ENCODE measurements around the gene MAPK1IP1L. TPM values are rescaled to one million over a fixed set of nuclear protein-coding genes. Genes with fewer than 3 reads are reported as not detected.

Gene MAPK1IP1L
- total and polyA plus RNA-seq, 2 of the 8 experiments (the other 6 are each of a cell fraction or from before 2014, with no cell fraction given): 111 to 228 TPM

DNA sequence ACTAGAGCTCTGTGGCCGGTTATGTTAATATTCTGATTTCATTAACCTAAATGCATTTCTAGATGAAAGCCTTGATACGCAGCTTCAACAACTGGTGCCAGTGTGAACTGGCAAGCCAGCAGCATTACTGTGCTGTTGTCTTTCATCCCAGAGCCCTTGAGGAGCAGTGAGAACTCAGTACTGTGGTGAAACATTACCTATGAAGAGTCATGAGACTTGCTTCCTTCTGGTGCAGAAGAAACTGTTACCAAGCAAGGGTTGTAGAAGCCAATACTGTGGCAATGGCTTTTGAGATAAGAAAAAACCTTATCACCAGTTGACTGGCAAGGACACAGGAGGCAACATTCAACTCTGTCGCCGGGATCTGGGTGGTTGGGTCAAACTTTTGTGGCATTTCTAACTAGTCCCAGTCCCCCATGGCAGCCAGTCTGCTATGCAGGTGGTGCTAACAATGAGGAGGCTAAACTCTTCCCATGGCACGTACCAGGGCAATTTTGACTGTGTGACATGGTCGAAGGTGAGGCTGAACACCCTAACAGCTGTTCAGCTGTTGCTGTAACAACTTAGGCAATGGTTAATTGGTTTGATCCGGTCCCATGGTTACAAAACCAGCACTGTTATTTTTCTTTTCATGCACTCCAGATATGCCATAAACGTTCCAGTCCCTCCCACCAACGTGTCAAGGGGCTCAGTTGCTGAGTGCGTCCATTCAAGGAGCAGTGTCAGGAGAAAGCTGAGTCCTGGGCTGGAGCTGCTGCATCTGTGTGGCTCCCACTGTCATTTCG is 65.0 kb downstream of the MAPK1IP1L start:
- CTCF ChIA-PET (ENCODE audit: partially characterized antibody): interaction anchor here (0.6 to 3.8 kb wide), 4 partner anchors 11 to 25 kb away, joined by 3 to 16 read pairs (median 3); no protein-coding TSS in a partner anchor
- TF ChIP-seq CTBP2 (IDR thresholded peaks at IDR 0.05; ENCODE audit: borderline replicate concordance, insufficient read depth, insufficient read length, low read length) (no peak), CHD1 (IDR thresholded peaks at IDR 0.05; ENCODE audit: low read depth, low read length) (no peak), KDM5A (IDR thresholded peaks at IDR 0.05; ENCODE audit: low read length) (no peak), SUZ12 (IDR thresholded peaks at IDR 0.05; ENCODE audit: low read length) (no peak), JUN (IDR thresholded peaks at IDR 0.05; ENCODE audit: low read depth, low read length) (no peak)
- TF ChIP-seq, protein P1, sequence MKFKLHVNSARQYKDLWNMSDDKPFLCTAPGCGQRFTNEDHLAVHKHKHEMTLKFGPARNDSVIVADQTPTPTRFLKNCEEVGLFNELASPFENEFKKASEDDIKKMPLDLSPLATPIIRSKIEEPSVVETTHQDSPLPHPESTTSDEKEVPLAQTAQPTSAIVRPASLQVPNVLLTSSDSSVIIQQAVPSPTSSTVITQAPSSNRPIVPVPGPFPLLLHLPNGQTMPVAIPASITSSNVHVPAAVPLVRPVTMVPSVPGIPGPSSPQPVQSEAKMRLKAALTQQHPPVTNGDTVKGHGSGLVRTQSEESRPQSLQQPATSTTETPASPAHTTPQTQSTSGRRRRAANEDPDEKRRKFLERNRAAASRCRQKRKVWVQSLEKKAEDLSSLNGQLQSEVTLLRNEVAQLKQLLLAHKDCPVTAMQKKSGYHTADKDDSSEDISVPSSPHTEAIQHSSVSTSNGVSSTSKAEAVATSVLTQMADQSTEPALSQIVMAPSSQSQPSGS (IDR thresholded peaks at IDR 0.05; ENCODE audit: low read length): no peak
- TF ChIP-seq, protein P2, sequence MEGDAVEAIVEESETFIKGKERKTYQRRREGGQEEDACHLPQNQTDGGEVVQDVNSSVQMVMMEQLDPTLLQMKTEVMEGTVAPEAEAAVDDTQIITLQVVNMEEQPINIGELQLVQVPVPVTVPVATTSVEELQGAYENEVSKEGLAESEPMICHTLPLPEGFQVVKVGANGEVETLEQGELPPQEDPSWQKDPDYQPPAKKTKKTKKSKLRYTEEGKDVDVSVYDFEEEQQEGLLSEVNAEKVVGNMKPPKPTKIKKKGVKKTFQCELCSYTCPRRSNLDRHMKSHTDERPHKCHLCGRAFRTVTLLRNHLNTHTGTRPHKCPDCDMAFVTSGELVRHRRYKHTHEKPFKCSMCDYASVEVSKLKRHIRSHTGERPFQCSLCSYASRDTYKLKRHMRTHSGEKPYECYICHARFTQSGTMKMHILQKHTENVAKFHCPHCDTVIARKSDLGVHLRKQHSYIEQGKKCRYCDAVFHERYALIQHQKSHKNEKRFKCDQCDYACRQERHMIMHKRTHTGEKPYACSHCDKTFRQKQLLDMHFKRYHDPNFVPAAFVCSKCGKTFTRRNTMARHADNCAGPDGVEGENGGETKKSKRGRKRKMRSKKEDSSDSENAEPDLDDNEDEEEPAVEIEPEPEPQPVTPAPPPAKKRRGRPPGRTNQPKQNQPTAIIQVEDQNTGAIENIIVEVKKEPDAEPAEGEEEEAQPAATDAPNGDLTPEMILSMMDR (IDR thresholded peaks at IDR 0.05; ENCODE audit: control extremely low read depth in 1 of 3, insufficient read depth in 1 of 3, low read depth in 1 of 3, low read length in 3 of 3): no peak

More for the DNA sequence above, 65.0 kb downstream of the MAPK1IP1L start:
- no peak overlapping the region for H2BK12ac ChIP-seq (ENCODE audit: low read depth, low read length)
- no peak overlapping the region for H2AFZ ChIP-seq (ENCODE audit: low read length)
- DNase-seq (ENCODE audit: low read depth in 1 of 2, low spot score in 2 of 2): no peak
- H3K4me2 ChIP-seq (ENCODE audit: insufficient read depth in 1 of 2, low read depth in 2 of 2, low read length in 2 of 2): no peak overlapping the region
- H3K4ac ChIP-seq (replicated peaks; ENCODE audit: insufficient read length, low read depth, low read length): no peak overlapping the region
- H3K4me1 ChIP-seq (replicated peaks in 1 of 4; ENCODE audit: control insufficient read depth in 3 of 4, insufficient read depth in 4 of 4, low read length in 3 of 4): peaks cover 0 to 3% (median 1%) of the 10 kb centered on the region in 4 experiments; a peak in 3 of 7 replicates
- H4K8ac ChIP-seq (ENCODE audit: extremely low read depth, insufficient read depth, low read length): no peak overlapping the region
- no peak overlapping the region for H4K91ac ChIP-seq (replicated peaks; ENCODE audit: insufficient read length, low read length)
- H3K9me3 ChIP-seq (ENCODE audit: insufficient read depth in 2 of 2, low read depth in 1 of 2, low read length in 1 of 2): no peaks in the 10 kb centered on the region
- no peaks in the 10 kb centered on the region for H3K79me2 ChIP-seq (ENCODE audit: control insufficient read depth in 1 of 2, insufficient read depth in 2 of 2, low read length in 2 of 2)
- H3K18ac ChIP-seq (ENCODE audit: extremely low read depth, low read length): no peak overlapping the region
- no peak overlapping the region for H3K14ac ChIP-seq (ENCODE audit: insufficient read length)
- H3K23me2 ChIP-seq (ENCODE audit: low read depth, low read length): no peaks in the 10 kb centered on the region; the same call in 1 of the 2 replicates
- H3K27ac ChIP-seq (ENCODE audit: low read depth, low read length): no peak overlapping the region
- no peaks in the 10 kb centered on the region for H3K79me1 ChIP-seq (ENCODE audit: low read depth, low read length)
- POLR2A ChIA-PET (ENCODE audit: partially characterized antibody): interaction anchor here (1.0 to 4.0 kb wide), 4 partner anchors 9 to 14 kb away, joined by 3 to 15 read pairs (median 4); no protein-coding TSS in a partner anchor
- no peak overlapping the region for H2BK120ac ChIP-seq (replicated peaks; ENCODE audit: low read depth, low read length)
- no peaks in the 10 kb centered on the region for H4K20me1 ChIP-seq (replicated peaks in 1 of 2; ENCODE audit: control insufficient read depth in 1 of 2, insufficient read depth in 2 of 2, low read length in 2 of 2)
- no peak for FAIRE-seq
- no peak overlapping the region for H2BK5ac ChIP-seq (ENCODE audit: low read depth, low read length)
- H2AK5ac ChIP-seq (ENCODE audit: low read depth, low read length): no peak overlapping the region
- no peak overlapping the region for H3K56ac ChIP-seq (replicated peaks; ENCODE audit: insufficient read length, low read depth, low read length)
- H3K9ac ChIP-seq (replicated peaks in 1 of 4; ENCODE audit: extremely low read depth in 1 of 4, low read depth in 3 of 4, low read length in 3 of 4): no peak overlapping the region
- no peak overlapping the region for H3K4me3 ChIP-seq (ENCODE audit: extremely low read depth in 1 of 4, insufficient read depth in 2 of 4, low read depth in 3 of 4, low read length in 4 of 4)
- WGBS, 2 experiments (ENCODE audit: extremely low coverage in 1 of 2, insufficient coverage in 1 of 2, insufficient read length in 1 of 2, insufficient replicate concordance in 2 of 2, low coverage in 1 of 2, low lambda C conversion rate in 2 of 2, missing lambda C conversion rate in 1 of 2): 80% methylated on average over 11 of the region's 11 CpGs; no CpG with 5 or more reads in 1 of the 2 experiments
- no peak overlapping the region for H2BK20ac ChIP-seq (ENCODE audit: low read length)
- H4K5ac ChIP-seq (ENCODE audit: insufficient read length, low read depth, low read length): no peak overlapping the region
- no peak overlapping the region for H3K23ac ChIP-seq (ENCODE audit: insufficient read length)
- H2BK15ac ChIP-seq (ENCODE audit: low read length): no peak overlapping the region
- H3K36me3 ChIP-seq (ENCODE audit: control insufficient read depth in 2 of 4, insufficient read depth in 4 of 4, low read length in 3 of 4): no peaks in the 10 kb centered on the region
- no peaks in the 10 kb centered on the region; a peak in 1 of 7 replicates for H3K27me3 ChIP-seq (replicated peaks in 1 of 4; ENCODE audit: control insufficient read depth in 3 of 4, extremely low read depth in 1 of 4, insufficient read depth in 3 of 4, low read length in 3 of 4)

Data from H1 (cell line).